ENCODE data around the gene SYNDIG1.

The SYNDIG1 gene

DNA sequence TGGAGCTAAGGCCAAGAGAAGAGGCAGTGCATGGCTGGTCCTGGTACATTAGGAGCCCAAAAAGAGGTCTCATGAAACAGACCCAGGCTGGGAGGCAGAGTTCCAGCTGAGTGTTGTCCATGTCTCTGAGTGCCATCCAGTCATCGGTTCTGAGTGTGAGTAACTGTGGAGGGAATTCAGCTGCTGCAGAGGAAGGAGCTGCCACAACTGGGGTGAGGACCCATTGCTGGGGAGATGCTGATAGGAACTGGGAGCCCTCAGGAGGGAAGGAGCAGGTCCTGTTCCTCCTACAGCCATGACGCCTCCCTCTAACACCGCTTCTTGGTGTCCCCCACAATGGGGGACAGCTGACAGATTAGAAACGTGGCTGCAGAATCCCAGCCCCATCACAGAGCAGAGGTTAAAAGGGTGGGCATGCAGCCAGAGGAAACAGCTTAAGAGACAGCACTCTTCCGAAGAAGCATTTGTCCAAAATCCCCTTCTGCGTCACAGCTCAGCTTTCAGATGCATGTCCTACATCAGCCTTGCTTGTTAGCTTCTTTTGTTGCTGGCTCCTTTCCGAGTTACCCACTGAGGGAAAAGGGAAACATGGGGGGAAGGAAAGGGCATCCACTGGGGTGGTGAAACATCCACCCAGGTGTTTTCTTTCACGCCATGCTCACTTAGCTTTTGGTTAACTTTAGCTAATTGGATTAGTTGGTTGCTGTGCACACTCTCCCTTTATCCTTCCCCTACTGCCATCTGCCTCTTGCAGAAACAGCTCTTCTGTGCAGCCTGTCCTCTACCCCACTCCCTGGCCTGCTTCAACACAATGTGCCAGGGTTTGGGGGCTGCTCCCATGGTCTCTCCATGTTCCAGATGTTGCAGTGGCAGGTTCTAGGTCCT is 239.2 kb downstream of the SYNDIG1 start:
- TF ChIP-seq, protein P1, sequence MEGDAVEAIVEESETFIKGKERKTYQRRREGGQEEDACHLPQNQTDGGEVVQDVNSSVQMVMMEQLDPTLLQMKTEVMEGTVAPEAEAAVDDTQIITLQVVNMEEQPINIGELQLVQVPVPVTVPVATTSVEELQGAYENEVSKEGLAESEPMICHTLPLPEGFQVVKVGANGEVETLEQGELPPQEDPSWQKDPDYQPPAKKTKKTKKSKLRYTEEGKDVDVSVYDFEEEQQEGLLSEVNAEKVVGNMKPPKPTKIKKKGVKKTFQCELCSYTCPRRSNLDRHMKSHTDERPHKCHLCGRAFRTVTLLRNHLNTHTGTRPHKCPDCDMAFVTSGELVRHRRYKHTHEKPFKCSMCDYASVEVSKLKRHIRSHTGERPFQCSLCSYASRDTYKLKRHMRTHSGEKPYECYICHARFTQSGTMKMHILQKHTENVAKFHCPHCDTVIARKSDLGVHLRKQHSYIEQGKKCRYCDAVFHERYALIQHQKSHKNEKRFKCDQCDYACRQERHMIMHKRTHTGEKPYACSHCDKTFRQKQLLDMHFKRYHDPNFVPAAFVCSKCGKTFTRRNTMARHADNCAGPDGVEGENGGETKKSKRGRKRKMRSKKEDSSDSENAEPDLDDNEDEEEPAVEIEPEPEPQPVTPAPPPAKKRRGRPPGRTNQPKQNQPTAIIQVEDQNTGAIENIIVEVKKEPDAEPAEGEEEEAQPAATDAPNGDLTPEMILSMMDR (conservative IDR thresholded peaks at IDR 0.05; ENCODE audit: low read depth, low read length), result no peak

More for the DNA sequence above, 239.2 kb downstream of the SYNDIG1 start:
- peak; percentile 53 for DNase-seq (ENCODE audit: low read depth)
- H3K4me3 ChIP-seq (ENCODE audit: low read depth, low read length), result no peak overlapping the region

Measured in choroid plexus epithelial cell (primary cell).